GM18519 (cell line): ENCODE results near the gene WDR37.

Source experiments
- ATAC-seq: cut with Tn5 transposase; IDR thresholded peaks from one replicate; pipeline ENCODE4 v1.9.1; 2021; ENCODE audit warnings: mild to moderate bottlenecking, moderate library complexity; ENCODE audit not compliant: unreplicated experiment, low FRiP score

WDR37 gene

DNA sequence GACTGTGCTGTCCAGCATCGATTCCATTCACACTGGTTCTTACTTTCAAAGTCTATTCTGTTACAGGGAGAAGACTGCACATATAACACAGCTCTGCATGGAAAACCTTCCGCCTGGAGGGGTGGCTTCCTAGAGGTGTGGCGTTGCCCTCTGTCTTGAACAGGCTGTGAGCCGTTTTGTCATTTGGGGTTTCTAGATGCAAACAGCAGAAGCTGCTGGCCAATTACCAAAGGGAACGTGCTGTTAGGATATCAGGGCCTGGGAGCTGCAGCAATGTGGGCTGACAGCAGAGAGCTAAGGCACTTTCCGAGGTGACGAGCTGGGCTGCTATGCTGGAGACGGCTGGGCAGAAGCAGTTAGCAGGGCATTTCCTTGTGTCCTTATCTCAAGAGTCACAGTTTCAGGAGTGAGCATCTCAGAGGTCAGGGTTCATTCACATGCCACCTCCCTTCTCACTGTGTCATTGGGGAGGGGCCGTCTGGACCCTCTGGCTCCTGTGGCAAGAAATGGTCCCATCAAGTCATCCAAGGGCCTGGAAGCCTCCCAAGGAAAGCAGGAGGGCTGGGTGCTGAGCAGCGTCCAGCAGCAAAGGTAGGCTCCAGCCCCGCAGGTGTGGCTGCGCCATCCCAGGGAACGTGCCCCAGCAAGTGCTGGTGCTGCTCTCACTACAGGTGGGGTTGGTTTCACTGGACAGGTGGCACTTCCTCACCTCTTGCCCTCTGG lies 106.5 kb downstream of the WDR37 start:
- ATAC-seq = no peak

DNA sequence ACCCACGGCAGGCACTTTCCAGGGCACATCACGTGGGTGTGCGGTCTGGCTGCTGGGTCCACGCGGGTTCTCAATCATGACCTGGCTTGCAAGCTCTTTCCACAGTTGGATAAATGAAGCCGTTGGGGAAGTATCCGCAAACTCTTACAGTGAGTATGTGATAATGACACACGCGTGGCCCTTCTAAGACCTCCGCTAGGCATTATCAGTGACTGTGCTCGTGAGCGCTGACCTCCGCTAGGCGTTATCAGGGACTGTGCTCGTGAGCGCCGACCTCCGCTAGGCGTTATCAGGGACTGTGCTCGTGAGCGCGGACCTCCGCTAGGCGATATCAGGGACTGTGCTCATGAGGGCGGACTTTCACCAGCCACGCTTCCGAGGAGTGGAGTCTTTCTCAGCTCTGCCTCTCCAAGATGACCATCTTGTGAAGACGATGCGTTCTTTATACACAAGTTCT lies 107.0 kb downstream of the WDR37 start:
- ATAC-seq = no peak

DNA sequence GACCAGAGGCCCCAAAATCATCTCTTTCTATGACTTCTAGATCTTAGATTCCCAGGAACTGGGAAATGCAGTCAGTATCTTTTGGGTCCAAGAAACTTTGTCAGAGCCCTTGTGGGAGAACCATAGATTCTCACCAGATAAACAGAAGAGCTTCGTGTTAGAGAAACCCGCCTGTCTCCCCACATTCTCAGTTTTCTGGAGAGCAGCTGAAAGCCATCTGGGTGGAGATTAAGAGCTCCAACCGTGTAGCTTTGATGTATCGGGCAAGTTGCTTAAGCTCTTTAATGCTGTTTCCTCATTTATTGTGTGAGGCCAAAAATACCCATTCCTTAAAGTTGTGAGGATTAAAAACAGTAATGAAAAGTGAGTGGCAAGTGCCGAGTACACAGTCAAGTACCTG lies 107.6 kb downstream of the WDR37 start:
- ATAC-seq = no peak

DNA sequence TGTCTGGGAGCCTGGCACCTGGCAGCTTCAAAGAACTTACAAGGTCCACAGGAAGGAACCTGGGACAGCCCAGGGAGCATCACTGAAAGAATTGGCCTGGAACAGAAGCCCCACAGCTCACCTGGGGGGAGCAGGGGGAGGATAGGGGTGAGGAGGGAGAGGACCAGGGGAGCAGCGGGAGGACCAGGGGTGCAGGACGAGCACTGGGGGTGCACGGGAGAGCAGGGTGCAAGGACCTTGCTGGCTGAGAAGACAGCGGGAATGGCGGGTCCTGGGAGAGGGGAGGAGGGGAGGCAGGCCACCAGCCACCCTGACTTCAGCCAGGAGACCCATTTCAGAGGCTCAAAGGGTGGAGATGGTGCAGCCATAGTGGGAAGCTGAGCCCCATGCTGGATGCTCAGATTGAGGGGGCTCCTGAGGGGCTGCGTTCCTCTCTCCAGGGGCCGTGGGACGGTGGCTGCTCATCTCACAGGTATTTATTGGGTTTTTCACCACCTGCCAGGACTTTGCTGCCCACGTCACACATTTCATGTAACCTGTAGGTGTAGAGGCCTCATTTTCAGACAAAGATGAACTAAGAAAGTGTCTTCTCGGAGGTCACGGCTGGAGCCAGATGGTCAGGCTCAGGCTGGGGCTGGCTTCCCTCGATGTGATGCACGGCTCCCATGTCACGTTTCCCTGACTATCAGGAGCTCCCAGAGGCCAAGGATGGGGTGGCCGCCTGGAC lies 110.1 kb downstream of the WDR37 start:
- ATAC-seq = no peak

DNA sequence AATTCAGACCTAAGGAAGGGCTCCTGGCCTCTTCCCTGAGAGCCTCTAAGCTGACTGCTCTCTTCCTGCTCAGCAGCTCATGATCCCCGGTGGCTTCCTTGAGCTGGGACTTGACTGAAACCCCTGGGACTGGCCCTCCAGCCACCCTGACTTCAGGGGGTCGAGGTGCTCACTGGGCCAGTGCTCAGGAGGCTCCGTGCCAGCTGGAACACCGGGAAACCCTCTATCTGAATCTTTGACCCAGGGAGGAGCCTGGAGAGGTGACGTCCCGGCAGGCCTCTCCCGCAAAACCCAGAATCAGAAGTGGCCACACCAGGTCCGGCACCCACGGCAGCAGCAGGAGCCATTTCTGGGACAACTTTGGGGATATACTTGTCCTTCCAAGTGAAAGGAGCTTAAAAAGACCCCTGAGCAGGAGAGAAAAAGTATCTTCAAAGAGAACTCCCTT lies 110.7 kb downstream of the WDR37 start:
- ATAC-seq = no peak

DNA sequence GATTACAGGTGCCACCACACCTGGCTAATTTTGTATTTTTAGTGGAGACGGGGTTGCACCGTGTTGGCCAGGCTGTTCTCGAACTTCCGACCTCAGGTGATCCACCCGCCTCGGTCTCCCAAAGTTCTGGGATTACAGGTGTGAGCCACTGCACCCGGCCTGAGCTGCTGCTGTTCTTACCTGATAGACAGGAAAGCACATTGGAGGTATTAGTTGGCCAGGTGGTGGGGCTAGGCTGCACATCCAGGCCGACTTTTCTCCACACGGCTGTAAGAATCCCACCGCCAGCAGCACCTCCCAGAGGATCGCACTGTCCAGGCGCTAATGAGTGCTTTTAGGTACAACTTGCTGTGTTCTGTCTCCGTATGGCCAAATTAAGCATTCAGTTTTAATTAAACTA lies 112.6 kb downstream of the WDR37 start:
- no peak for ATAC-seq

DNA sequence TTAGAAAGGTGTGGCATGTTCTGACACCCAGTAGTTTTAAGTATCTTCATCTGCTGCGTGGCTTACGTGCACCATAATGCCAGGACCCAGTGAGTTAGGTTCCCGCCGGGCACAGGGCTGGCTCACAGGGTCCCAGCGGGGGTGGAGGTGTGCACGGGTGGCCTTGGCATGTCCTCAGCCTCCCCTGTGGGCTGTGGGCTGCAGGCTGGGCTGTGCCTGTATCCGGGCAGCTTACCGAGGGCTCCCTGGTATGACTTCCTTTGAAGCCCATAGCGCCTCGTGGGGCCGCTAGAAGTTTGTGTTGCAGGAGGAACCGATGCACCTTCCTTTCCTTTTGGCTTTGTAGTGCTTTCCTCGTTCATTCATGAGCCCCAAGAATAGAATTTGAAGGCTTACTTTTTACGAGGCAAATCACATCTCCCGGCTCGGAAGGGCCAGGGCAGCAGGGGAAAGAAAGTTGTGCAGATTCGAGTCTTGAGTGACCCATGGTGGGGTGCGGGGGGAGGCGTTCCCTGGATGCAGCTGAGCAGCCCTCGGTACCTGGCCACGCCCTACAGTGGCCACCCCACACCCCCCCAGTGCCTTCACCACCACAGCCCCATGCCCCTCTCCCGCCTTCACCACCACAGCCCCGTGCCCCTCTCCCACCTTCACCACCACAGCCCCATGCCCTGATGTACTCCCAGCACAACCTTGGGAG lies 113.2 kb downstream of the WDR37 start:
- ATAC-seq = no peak

DNA sequence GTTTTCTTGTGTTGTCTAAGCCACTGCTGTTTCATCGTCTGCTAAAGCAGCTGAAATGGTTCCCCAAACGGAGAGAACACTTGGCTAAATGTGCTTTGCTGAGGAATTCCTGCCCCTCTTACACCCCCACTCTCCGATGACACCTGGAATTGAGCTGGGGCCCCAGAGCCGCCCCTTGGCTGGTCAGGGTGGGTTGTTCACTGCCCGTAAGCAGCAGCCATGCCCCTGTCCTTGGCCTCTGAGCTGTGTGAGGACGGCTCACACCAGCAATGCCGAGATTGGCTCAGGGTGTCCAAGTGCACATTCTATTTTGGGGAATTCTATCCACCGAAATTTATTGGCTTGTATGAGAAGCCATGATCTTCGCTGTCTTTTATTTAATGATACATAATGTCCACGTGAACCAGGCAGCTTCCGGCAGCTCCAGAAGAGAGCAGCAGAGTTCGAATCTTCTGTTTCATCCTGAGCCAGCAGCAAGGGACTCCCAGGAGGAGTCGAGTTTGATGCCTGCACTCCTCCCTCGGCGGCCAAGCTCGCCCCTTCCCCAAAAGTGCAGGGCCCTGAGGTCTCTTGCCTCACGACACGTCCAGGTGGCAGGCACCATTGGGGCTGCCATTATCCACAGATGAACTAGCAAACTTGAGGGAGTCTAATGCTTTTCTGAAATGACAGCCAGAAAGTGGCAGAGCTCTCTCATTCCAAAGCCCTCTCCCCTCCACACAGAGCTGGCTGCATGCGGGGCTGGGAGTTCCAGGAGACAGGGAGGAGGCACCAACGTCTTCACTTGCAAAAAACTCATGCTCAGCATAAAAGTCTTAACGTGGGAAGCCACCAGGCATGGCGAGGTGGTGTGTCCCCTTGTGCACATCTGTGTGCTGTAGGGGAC lies 114.0 kb downstream of the WDR37 start:
- no peak for ATAC-seq

DNA sequence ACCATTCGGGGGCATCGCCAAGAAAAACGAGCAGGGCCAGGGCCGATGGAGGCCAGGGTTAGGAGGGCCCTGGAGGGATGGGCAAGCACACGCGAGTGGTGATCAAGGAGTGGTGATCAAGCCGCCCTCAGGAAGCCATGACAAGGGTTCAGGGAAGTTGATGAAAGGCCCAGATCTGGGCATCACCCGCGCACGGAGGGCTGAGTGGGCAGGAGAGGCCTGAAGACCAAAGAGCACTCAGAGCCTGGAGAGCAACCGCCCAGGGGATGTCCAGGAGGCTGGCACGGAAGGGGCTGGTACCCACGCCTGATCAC lies 114.6 kb downstream of the WDR37 start:
- no peak for ATAC-seq

DNA sequence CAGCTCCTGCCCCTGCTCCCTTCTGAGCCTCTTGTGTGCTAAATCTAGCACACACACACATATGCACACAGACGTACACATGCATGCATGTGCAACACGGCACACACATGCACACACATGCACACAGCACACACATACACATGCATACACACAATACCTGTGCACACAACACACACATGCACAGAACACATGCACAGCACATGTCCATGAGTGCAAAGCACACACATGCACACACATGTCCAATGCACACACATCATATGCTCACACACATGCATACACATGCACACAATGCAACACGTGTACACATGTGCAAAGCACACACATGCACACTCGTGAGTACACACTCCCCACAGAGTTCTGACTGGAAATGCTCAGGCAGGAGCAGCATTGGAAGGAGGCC lies 115.0 kb downstream of the WDR37 start:
- no peak for ATAC-seq

DNA sequence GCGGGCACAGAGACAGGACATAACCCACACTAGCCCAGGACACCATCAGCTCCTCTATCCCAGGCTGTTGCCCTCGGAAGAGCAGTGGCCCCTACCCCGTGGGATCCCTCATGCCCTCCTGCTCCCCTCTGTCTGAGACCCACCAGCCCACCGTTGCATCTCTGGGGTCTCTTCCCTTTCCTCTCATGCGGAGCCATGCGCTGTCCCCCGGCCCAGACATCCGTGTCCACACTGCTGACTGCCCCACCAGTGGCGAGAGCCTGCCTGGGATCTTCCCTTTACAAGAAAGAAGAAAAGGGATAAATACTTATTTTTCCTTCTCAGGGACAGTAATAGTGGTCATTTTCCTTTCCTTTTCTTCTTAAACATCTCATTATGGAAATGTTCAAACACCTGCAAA lies 115.4 kb downstream of the WDR37 start:
- ATAC-seq = no peak

DNA sequence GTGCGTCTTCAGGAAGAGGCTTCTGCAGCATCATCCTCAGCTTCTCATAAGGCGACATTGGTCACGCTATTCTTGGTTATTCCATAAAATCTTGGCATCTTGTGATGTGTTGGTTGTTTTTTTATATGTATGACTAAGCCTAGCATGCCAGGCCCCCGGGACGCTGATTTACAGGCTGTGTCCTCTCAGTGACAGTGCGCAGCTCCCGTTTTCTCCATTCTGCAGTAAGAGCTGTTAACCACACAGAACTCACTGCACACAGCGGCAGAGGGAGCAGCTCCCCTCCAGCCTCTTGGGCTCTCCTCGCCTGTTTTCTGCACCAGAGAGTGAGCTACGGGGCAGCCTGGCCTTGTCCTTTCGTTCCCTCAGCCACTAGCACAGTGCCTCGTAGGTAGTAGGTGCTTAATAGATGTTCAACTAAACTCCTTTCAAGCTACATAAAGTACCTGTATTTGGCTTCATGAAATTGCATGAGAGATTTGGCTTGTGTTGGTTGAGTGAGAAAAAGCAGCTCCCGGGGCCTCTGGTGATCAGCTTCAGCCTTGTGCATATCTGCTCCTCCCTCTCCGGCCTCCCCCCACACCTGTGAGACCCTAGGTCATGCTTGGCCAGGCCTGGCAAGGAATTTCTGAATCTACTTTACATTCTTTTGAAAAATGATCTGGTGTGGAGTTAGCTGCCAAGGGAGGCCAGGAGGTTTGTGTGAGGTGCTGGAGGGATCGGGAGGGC lies 116.2 kb downstream of the WDR37 start:
- no peak for ATAC-seq

DNA sequence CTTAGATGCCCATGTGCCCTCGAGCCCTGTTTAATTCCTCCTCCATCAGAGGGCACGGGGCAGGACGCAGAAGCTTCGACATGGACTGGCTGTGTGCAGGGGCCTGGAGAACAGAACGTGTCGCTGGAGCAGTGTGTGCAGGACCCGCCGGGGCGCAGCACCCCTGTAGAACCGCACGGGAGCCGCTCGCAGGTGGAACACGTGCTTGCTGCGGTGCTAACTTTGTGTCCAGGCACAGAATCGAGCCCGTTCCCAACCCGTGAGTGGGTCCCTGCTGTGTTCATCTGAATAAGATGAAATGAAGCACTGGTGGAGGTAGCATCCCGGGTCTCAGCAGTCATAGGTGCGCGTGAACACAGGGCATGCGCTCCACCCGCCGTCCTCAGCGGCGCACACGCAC lies 116.9 kb downstream of the WDR37 start:
- ATAC-seq = no peak

DNA sequence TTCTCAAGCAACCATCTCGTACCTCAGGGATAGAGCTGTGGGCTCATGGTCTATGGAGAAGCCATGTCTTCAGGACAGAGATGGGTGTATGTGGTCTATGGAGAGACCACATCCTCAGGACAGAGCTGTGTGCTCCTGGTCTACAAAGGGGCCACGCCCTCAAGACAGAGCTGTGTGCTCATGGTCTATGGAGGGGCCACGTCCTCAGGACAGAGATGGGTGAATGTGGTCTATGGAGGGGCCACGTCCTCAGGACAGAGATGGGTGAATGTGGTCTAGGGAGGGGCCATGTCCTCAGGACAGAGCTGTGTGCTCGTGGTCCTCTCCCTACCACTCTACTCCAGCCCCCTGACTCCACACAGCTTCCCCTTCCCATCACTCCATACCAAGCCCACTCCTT lies 117.8 kb downstream of the WDR37 start:
- no peak for ATAC-seq

DNA sequence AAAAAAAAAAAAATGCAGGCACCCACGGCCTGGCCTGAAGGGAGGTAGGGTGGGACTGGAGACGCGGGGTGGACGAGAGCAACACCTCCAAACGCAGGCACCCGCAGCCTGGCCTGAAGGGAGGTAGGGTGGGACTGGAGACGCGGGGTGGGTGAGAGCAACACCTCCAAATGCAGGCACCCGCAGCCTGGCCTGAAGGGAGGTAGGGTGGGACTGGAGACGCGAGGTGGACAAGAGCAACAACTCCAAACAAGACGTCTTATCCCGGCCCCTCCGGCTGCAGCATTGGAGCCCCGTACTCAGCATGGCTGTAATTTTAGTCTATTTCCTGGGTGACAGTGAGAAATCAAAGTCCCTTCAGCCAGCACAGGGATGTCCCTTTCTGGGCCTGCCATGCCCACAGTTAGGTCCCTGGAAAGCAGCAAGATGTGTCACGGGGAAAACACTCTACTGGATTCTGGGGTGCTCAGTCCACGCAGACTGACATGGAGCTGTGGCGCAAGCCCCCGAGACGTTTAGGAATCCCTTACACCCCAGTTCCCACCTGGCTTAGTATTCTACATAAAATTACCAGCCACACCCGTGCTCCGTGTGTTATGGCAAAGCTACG lies 119.9 kb downstream of the WDR37 start:
- no peak for ATAC-seq

DNA sequence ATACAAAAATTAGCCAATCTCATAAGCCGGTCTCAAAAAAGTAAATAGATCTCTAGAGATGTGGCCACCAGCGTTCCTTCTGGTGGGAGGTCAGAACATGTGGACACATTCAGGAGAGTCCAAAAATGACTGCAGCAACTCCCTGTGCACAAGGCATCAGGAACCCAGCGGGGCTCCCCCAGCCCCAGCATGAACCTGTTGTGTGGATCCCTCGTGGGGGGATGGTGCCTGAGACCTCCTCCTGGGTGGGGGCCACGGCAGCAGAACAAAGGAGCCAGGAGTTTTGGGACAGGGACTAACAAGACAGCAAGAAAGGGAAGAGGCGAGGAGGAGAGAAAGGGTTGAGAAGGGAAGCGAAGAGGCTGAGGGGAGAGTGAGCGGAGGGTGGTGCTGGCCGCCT lies 121.8 kb downstream of the WDR37 start:
- ATAC-seq = no peak

DNA sequence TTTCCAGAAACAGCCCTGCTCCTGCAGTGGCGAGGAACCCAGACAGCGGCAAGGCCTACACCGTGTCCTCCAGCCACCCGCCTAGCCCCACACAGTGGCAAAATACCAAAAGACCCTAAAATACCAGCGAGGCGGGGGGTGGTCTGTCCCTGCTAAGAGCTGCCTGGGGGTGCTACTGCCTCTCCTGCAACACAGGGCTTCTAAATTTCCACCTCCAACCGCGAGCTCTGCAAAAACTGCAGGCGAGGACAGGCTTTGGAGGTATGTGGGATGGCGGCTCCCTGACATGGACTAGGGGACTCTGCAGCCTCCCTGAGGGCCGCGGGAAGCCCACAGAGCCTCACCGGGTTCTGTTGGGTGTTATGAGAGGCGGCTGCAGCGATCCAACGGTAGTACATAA lies 122.3 kb downstream of the WDR37 start:
- ATAC-seq = no peak

DNA sequence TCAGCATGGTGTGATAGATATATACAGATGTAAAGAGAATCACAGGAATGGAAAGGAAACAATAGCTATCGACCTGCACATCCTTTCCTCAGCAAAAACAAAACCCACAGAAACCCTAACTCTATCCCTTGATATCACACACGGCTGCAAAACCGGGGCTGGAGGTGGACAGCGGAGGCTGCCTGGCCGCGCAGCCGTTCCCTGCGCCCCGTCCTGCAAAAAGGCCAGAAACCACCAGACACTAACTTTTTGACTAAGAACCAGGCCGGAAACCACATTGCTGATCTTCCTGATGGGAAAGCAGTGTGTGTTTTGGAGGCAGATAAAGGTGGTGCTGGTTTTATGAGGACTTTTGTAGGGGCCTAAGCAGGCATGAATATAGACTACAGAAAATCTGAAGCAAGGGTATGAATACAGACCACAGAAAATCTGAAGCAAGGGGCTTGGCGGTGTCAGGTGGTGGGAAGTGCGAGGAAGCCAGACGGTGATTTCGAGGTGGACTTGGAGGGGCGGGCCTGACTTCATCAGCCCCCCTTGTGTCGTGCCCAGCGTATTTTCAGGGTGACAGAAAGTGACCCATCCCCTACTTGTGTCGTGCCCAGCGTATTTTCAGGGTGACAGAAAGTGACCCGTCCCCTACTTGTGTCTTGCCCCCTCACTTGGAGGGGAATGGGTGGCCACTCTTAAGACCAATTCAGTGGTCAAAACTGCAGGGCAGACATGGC lies 123.3 kb downstream of the WDR37 start:
- no peak for ATAC-seq
